ENCODE results near the gene SPEN.
A peak's percentile ranks its signal among the peaks of the same experiment; 100 is the strongest.
"Not testable (repeated sequence)": the region's sequence is repeated elsewhere in the genome, so short reads cannot be mapped to it uniquely, and the experiment has no call there.

Gene SPEN

GRCh38 chr1:15965228-15965767 lies 117.8 kb downstream of the SPEN start:
- DNase-seq: peak; percentile 86

GRCh38 chr1:15966081-15966955 lies 118.8 kb downstream of the SPEN start:
- peak; percentile 96 for DNase-seq

GRCh38 chr1:15966956-15967344 lies 119.4 kb downstream of the SPEN start:
- no peak for DNase-seq

GRCh38 chr1:15968172-15968571 lies 120.7 kb downstream of the SPEN start:
- DNase-seq: no peak

GRCh38 chr1:15969321-15969880 lies 121.9 kb downstream of the SPEN start:
- no peak for DNase-seq

GRCh38 chr1:15970911-15971310 lies 123.4 kb downstream of the SPEN start:
- no peak for DNase-seq

GRCh38 chr1:15972409-15972808 lies 124.9 kb downstream of the SPEN start:
- no peak for DNase-seq

GRCh38 chr1:15973772-15974171 lies 126.3 kb downstream of the SPEN start:
- no peak for DNase-seq

GRCh38 chr1:15974855-15975254 lies 127.3 kb downstream of the SPEN start:
- DNase-seq: peak; percentile 50

- DNase-seq: peak; percentile 83
Observed at GRCh38 chr1:15975358-15975804, 127.9 kb downstream of the SPEN start.

GRCh38 chr1:15975805-15976680 lies 128.5 kb downstream of the SPEN start, which contains the start of gene ZBTB17:
Gene ZBTB17, minus strand, starts transcription at chr1:15976101. Its CDS starts 27,606 bp downstream, at chr1:15948495.
- DNase-seq: peak; percentile 97

- not testable (repeated sequence) for DNase-seq
Observed at GRCh38 chr1:15977947-15978346, 130.4 kb downstream of the SPEN start.

GRCh38 chr1:15981679-15982078 lies 134.2 kb downstream of the SPEN start:
- DNase-seq: no peak

GRCh38 chr1:15983275-15983674 lies 135.8 kb downstream of the SPEN start:
- DNase-seq: no peak

- DNase-seq: no peak
Observed at GRCh38 chr1:15985611-15986297, 138.2 kb downstream of the SPEN start.

GRCh38 chr1:15988856-15989736 lies 141.6 kb downstream of the SPEN start:
- no peak for DNase-seq

GRCh38 chr1:15989776-15990175 lies 142.3 kb downstream of the SPEN start:
- DNase-seq: no peak
